HG03439 (cell line): ENCODE results near the gene CENPM.

Experiments used
- ATAC-seq: cut with Tn5 transposase; IDR thresholded peaks from one replicate; pipeline ENCODE4 v1.9.1; 2021; ENCODE audit warnings: mild to moderate bottlenecking, moderate library complexity; ENCODE audit not compliant: unreplicated experiment

CENPM gene, protein sequence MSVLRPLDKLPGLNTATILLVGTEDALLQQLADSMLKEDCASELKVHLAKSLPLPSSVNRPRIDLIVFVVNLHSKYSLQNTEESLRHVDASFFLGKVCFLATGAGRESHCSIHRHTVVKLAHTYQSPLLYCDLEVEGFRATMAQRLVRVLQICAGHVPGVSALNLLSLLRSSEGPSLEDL

GRCh38 chr22:41946629-41947423 is at the start of gene CENPM:
Gene CENPM, minus strand, starts transcription at chr22:41947152. Its CDS starts 76 bp downstream, at chr22:41947076.
- ATAC-seq = peak; percentile 74

DNA sequence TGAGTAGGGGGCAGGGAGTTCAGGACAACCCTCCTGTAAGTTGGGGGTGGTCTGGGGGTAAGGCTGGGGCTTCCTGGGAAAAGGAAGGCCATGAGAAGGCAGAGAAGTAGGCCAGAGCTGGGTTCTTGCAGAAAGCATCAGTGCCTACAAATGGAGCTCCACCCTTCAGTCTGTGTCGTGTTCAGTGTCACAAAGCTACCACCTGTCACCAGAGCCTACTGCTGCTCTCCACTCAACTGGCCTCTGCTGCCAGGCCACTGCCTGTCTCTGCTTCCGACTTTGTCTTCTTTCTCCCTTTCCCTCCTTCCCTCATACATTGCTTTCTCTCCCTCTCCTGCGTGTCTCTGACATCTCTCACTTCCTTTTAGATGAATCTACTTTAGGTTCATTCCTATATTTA is 48.3 kb upstream of the CENPM start:
- ATAC-seq = no peak

GRCh38 chr22:41992496-41992895 is 45.5 kb upstream of the CENPM start:
- no peak for ATAC-seq

- ATAC-seq = no peak
These were observed 44.2 kb upstream of the CENPM start for GRCh38 chr22:41991111-41991510.

GRCh38 chr22:41989246-41989645 is 42.3 kb upstream of the CENPM start:
- no peak for ATAC-seq

- no peak for ATAC-seq
These were observed 40.3 kb upstream of the CENPM start for GRCh38 chr22:41987276-41987675.

GRCh38 chr22:41983513-41984405 is 36.8 kb upstream of the CENPM start:
- ATAC-seq = no peak

- ATAC-seq = no peak
These were observed 35.9 kb upstream of the CENPM start for GRCh38 chr22:41982865-41983264.

DNA sequence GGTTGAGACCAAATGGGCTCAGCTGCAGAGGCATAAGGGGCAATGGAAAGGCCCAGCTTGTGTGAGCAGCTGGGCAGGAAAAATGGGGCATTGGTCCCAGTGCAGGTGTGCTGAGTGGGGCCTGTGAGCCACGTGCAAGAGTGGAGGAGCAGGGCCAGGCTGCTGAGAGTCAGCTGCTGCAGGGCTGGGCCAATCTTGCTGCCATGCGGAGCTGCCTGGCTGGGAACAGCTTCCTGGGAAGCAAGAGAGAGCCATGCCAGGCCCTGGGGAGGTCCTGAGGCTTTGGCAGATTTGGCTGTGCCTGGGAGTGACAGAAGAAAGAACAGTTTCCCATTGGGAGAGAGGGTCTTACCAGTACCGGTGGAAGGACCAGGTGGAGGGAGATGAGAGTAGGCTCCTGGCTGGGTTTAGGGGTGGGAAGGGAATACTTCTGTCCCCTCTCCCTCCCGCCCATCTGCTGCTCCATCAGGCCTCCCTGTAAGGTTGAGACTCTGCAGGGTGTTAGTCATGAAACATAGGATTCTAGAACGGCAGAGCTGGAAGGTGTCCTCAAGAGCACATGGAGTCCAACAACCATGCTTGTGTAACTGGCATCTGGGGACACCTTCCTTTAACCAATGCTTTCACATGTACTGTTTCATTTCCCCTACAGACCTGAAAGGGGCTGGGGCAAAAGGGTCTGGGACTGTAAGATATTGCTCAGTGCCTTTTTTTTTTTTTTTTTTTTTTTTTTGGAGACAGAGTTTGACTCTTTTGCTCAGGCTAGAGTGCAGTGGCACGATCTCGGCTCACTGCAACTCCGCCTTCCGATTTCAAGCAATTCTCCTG is 32.7 kb upstream of the CENPM start:
- ATAC-seq = no peak

GRCh38 chr22:41978732-41979131 is 31.8 kb upstream of the CENPM start:
- ATAC-seq = no peak

GRCh38 chr22:41976961-41977566 is 30.1 kb upstream of the CENPM start:
- no peak for ATAC-seq

DNA sequence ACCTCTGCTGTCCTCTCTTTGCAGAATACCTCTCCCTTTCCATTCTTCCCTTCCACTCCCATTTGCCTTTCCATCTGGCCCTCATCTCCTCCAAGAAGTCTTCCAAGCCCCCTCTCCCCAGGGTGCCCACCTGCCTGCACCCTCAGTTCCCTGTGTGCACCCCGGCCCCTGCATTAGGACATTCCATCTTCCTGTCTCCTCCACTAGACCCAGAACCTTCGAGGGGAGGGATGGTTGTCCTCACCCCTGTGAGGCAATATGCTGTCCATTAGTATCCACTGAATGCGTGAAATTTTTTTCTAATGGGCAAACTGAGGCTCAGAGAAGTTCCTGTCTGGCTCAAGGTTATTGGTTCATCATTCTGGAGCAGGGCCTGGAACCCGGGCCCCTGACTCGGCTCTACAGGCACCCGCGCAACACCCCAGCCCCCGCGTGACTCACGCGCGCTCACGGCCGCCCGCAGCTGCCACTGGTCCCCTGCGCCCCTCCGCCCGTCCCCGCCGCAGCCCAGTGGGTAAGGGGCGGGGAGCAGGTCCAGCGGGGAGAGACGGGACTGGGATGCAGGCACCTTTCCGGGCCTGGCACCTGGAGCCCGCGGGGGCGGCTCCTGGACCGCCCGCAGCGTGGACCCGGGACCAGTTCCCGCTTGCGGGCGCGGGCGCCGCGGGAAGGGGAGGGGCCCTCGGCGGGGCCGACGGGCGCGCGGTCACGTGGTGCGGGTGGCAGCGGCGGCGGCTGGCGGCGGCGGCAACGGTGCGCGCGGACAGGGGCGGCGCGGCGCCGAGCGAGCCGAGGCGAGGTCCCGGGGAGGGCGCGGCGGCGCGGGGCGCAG is 29.3 kb upstream of the CENPM start:
- ATAC-seq = no peak

DNA sequence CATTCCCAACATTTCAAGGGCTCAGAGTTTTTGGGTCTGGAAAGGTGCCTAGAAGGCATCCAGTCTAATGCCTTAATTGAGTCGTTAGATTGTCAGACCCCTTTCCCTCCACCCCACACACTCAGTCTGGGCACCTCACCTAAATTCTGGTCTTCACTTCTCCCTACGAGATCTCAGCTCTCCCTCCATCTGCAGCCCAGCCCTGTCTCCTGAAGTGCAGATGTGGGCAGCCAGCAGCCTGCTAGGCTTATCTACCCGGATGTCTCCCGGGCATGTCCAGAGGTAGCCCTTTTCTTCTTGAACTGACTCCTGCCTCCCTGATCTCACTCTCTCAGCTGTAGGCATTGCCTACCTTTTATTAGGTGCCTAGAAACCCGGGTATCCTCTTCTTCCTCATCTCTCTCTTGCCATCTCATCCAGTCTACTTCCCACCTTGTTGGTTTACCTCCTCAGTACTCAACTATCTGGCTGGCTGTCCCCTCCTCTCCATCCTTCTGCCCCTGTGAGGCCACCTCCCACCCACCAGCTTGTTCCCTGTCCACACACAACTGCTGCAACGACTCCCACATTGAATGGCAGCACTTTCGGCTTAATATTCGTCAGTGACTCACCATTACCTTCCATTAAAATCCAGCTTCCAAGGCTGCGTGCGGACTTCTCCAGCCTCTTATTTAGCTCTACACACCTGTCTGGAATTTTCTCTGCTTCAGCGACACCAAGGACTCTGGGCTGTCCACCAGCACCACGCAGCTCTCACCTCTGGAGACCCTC is 28.5 kb upstream of the CENPM start:
- ATAC-seq = no peak

GRCh38 chr22:41974691-41975290 is 27.8 kb upstream of the CENPM start:
- ATAC-seq = no peak

DNA sequence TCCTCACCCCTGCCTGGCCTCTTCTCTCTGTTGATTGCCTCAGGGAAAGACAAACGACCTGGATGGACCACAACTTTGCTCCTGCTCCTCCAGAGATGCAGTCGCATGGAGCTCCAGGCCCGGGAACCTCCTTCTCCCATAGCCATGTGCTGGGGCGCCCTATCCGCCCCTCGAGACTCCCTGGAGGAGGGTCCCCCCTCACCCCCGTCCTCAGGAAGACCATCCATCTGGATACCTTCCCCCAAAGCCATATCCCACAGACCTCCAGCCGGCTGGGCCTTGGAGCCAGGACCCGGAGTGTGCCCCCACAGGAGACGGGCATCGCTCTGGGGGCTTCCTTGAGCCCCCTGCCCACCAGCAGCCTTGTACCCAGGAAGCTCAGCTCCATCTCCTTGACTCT is 24.5 kb upstream of the CENPM start:
- ATAC-seq = no peak

- no peak for ATAC-seq
These were observed 23.6 kb upstream of the CENPM start for GRCh38 chr22:41970601-41971000.

GRCh38 chr22:41969110-41969646 is 22.2 kb upstream of the CENPM start, which contains the start of gene SEPTIN3:
Gene SEPTIN3, plus strand, starts transcription at chr22:41969443. Its CDS starts 2,050 bp downstream, at chr22:41971493.
- no peak for ATAC-seq

- ATAC-seq = no peak
These were observed 21.6 kb upstream of the CENPM start for GRCh38 chr22:41968601-41969000.
